Inflammatory macrophage (primary cell): Measurements from ENCODE around the gene ADAM12.
"Not testable (repeated sequence)": the region's sequence is repeated elsewhere in the genome, so short reads cannot be mapped to it uniquely, and the experiment has no call there.

Experiments used
- DNase-seq, 2 donors: peaks; one replicate each; pipeline ENCODE4 v3.0.0-alpha.2; 2020 to 2022

ADAM12 gene

GRCh38 chr10:126259760-126260479, 128.4 kb downstream of the ADAM12 start:
- DNase-seq: no peak

- DNase-seq: no peak
Observed at GRCh38 chr10:126256864-126257263, 131.4 kb downstream of the ADAM12 start.

- no peak for DNase-seq
Observed at GRCh38 chr10:126255313-126255712, 133.0 kb downstream of the ADAM12 start.

- no peak for DNase-seq
Observed at GRCh38 chr10:126253611-126253998, 134.7 kb downstream of the ADAM12 start.

- no peak for DNase-seq
Observed at GRCh38 chr10:126252884-126253610, 135.2 kb downstream of the ADAM12 start.

- DNase-seq: no peak
Observed at GRCh38 chr10:126251778-126252407, 136.4 kb downstream of the ADAM12 start.

GRCh38 chr10:126250527-126251310, 137.6 kb downstream of the ADAM12 start:
- DNase-seq: peak; percentile 4 to 17

- no peak for DNase-seq
Observed at GRCh38 chr10:126250045-126250444, 138.2 kb downstream of the ADAM12 start.

- DNase-seq: no peak
Observed at GRCh38 chr10:126247446-126247975, 140.8 kb downstream of the ADAM12 start.

GRCh38 chr10:126246396-126246795, 141.9 kb downstream of the ADAM12 start:
- DNase-seq: not testable (repeated sequence)

- no peak for DNase-seq
Observed at GRCh38 chr10:126245501-126245900, 142.8 kb downstream of the ADAM12 start.

GRCh38 chr10:126243971-126244370, 144.3 kb downstream of the ADAM12 start:
- no peak for DNase-seq

- DNase-seq: no peak
Observed at GRCh38 chr10:126243306-126243705, 145.0 kb downstream of the ADAM12 start.

GRCh38 chr10:126242397-126243260, 145.6 kb downstream of the ADAM12 start:
- no peak for DNase-seq

GRCh38 chr10:126240483-126240882, 147.8 kb downstream of the ADAM12 start:
- DNase-seq: no peak

- no peak for DNase-seq
Observed at GRCh38 chr10:126239844-126240243, 148.4 kb downstream of the ADAM12 start.

GRCh38 chr10:126235979-126236851, 152.1 kb downstream of the ADAM12 start:
- no peak for DNase-seq

GRCh38 chr10:126235091-126235978, 152.9 kb downstream of the ADAM12 start:
- no peak for DNase-seq

GRCh38 chr10:126234630-126235029, 153.6 kb downstream of the ADAM12 start:
- no peak for DNase-seq
